ENCODE measurements around the gene BGLAP. TPM values are rescaled to one million over a fixed set of nuclear protein-coding genes. Genes with fewer than 3 reads are reported as not detected.

The BGLAP gene
- polyA plus RNA-seq, 4 donors: 0.48 to 3.9 TPM; not detected in 2

DNA sequence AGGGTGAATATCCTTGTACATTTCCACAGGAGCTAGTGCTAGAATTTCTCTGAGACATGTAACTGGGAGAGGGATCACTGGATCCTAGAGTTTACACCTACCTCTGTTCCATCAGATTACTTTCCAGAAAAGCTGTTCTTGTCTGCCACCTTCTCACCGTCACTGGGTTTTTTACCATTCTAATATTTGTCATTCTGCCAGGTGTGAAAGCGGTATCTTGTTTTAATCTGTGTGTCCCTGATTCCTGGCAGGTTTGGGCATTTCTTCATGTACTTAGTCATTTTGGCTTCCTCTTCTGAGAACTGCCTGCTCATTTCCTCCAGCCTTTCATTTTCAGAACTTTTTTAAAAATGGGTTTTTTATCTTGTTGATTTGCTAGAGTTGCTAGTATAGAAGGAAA is 24.1 kb upstream of the BGLAP start:
- Histone ChIP-seq H3K4me1 (ENCODE audit: control insufficient read depth in 3 of 3, insufficient read depth in 2 of 3, low read depth in 1 of 3, low read length in 2 of 3) (peaks cover 0 to 8% (median 6%) of the 10 kb centered on the region in 3 donors), H3K36me3 (ENCODE audit: control insufficient read depth in 3 of 3, insufficient read depth in 2 of 3, low read depth in 1 of 3, low read length in 3 of 3) (peaks cover 4 to 56% (median 5%) of the 10 kb centered on the region in 3 donors), H3K27ac (ENCODE audit: low read depth in 1 of 3, low read length in 2 of 3) (peak overlapping the region in 1 of 3 donors; percentile 66), H3K27me3 (ENCODE audit: control insufficient read depth in 3 of 3, insufficient read depth in 3 of 3, low read length in 3 of 3) (no peaks in the 10 kb centered on the region), H3K9me3 (ENCODE audit: control insufficient read depth in 2 of 2, insufficient read depth in 1 of 2, low read depth in 1 of 2, low read length in 1 of 2) (no peaks in the 10 kb centered on the region), H3K4me3 (ENCODE audit: low read depth in 1 of 3, low read length in 3 of 3) (no peak overlapping the region)
- DNase-seq: no peak
- FAIRE-seq: no peak
- 42 to 52% (median 49%) methylated on average over 2 of the region's 2 CpGs for WGBS, 3 donors

DNA sequence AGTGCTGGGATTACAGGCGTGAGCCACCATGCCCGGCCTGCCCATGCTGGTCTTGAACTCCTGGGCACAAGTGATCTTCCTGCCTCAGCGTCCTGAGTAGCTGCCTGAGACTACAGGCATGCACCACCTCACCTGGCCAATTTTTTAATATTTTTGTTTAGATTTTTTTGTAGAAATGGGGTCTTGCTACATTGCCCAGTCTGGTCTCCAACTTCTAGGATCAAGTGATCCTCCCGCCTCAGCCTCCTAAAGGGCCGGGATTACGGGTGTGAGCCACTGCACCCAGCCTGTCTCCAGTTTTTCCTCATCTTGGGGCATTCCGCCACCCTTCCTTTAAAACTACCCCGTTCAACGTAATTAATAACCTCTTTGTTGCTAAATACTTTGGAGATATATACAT is 21.8 kb upstream of the BGLAP start:
- H3K27ac ChIP-seq (ENCODE audit: low read depth in 1 of 3, low read length in 2 of 3): no peak overlapping the region
- DNase-seq (no peak), FAIRE-seq (no peak)
- no peaks in the 10 kb centered on the region for H3K27me3 ChIP-seq (ENCODE audit: control insufficient read depth in 3 of 3, insufficient read depth in 3 of 3, low read length in 3 of 3)
- H3K9me3 ChIP-seq (ENCODE audit: control insufficient read depth in 2 of 2, insufficient read depth in 1 of 2, low read depth in 1 of 2, low read length in 1 of 2): no peaks in the 10 kb centered on the region
- peaks cover 7 to 57% (median 14%) of the 10 kb centered on the region in 3 donors for H3K36me3 ChIP-seq (ENCODE audit: control insufficient read depth in 3 of 3, insufficient read depth in 2 of 3, low read depth in 1 of 3, low read length in 3 of 3)
- H3K4me3 ChIP-seq (ENCODE audit: low read depth in 1 of 3, low read length in 3 of 3): no peak overlapping the region
- H3K4me1 ChIP-seq (ENCODE audit: control insufficient read depth in 3 of 3, insufficient read depth in 2 of 3, low read depth in 1 of 3, low read length in 2 of 3): no peaks in the 10 kb centered on the region
- 95 to 99% (median 98%) methylated on average over 9 of the region's 9 CpGs for WGBS, 3 donors

DNA sequence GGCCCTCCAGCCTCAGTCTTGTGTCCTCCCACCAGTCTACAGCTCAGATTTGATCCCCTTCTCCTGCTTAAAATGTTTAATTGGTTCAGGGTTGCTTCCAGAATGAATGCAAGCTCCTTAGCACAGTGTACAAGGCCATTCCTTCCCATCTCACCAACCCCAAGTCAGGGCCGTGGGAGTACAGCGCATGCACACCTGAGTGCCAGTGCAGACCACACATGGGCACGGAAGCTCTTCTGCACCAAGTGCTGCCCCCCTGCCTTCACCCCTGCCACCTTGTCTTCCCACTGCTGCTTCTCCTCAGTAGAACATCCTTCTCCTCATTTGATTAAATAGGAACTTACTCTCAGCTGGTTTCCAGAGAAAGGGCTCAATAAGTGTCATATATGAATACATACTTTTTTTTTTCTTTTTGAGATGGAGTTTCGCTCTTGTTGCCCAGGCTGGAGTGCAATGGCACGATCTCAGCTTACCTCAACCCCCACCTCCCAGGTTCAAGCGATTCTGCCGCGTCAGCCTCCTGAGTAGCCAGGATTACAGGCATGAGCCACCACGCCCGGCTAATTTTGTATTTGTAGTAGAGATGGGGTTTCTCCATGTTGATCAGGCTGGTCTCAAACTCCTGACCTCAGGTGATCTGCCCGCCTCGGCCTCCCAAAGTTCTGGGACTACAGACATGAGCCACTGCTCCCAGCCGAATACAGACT is 19.8 kb upstream of the BGLAP start:
- peaks cover 7 to 64% (median 12%) of the 10 kb centered on the region in 3 donors for H3K36me3 ChIP-seq (ENCODE audit: control insufficient read depth in 3 of 3, insufficient read depth in 2 of 3, low read depth in 1 of 3, low read length in 3 of 3)
- H3K9me3 ChIP-seq (ENCODE audit: control insufficient read depth in 2 of 2, insufficient read depth in 1 of 2, low read depth in 1 of 2, low read length in 1 of 2): no peaks in the 10 kb centered on the region
- no peak overlapping the region for H3K27ac ChIP-seq (ENCODE audit: low read depth in 1 of 3, low read length in 2 of 3)
- FAIRE-seq: no peak
- H3K27me3 ChIP-seq (ENCODE audit: control insufficient read depth in 3 of 3, insufficient read depth in 3 of 3, low read length in 3 of 3): no peaks in the 10 kb centered on the region
- H3K4me3 ChIP-seq (ENCODE audit: low read depth in 1 of 3, low read length in 3 of 3): no peak overlapping the region
- 90 to 94% (median 94%) methylated on average over 13 of the region's 13 CpGs for WGBS, 3 donors
- no peaks in the 10 kb centered on the region for H3K4me1 ChIP-seq (ENCODE audit: control insufficient read depth in 3 of 3, insufficient read depth in 2 of 3, low read depth in 1 of 3, low read length in 2 of 3)
- no peak for DNase-seq

DNA sequence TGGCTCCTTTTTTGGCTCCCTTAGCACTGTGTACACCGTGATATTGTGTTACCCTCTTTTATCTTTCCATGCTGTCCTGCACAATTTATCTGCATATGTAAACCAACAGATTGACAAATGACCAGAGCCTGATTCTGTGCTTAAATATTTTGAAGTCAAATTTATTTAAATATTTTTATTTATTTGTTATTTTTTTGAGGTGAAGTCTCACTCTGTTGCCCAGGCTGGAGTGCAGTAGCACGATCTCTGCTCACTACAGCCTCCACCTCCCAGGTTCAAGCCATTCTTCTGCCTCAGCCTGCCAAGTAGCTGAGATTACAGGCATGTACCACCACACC is 16.3 kb upstream of the BGLAP start:
- Histone ChIP-seq H3K27ac (ENCODE audit: low read depth in 1 of 3, low read length in 2 of 3) (no peak overlapping the region), H3K9me3 (ENCODE audit: control insufficient read depth in 2 of 2, insufficient read depth in 1 of 2, low read depth in 1 of 2, low read length in 1 of 2) (no peaks in the 10 kb centered on the region), H3K36me3 (ENCODE audit: control insufficient read depth in 3 of 3, insufficient read depth in 2 of 3, low read depth in 1 of 3, low read length in 3 of 3) (peaks cover 7 to 78% (median 12%) of the 10 kb centered on the region in 3 donors), H3K27me3 (ENCODE audit: control insufficient read depth in 3 of 3, insufficient read depth in 3 of 3, low read length in 3 of 3) (no peaks in the 10 kb centered on the region), H3K4me1 (ENCODE audit: control insufficient read depth in 3 of 3, insufficient read depth in 2 of 3, low read depth in 1 of 3, low read length in 2 of 3) (no peaks in the 10 kb centered on the region), H3K4me3 (ENCODE audit: low read depth in 1 of 3, low read length in 3 of 3) (no peak overlapping the region)
- FAIRE-seq (no peak), DNase-seq (no peak)
- 2 to 22% (median 8%) methylated on average over 2 of the region's 2 CpGs for WGBS, 3 donors

DNA sequence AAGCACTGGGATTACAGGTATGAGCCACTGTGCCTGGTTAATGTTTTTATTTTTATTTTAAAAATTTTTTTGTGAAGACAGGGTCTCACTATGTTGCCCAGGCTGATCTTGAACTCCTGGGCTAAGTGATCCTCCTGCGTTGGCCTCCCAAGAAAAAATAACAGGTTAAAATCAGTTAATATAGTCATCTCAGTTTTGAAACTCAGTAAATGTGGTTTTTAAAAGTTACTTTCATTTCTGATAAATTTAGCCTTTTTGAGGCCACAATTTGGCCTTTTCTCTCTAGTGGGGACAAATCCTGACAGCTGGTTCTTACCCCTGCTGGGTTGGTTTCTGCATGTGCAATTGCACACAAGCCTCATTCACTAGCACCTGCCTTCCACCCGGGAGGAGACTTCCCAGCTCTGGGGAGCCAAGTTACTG is 15.9 kb upstream of the BGLAP start:
- Histone ChIP-seq H3K36me3 (ENCODE audit: control insufficient read depth in 3 of 3, insufficient read depth in 2 of 3, low read depth in 1 of 3, low read length in 3 of 3) (peaks cover 6 to 76% (median 11%) of the 10 kb centered on the region in 3 donors), H3K27me3 (ENCODE audit: control insufficient read depth in 3 of 3, insufficient read depth in 3 of 3, low read length in 3 of 3) (no peaks in the 10 kb centered on the region), H3K9me3 (ENCODE audit: control insufficient read depth in 2 of 2, insufficient read depth in 1 of 2, low read depth in 1 of 2, low read length in 1 of 2) (no peaks in the 10 kb centered on the region), H3K4me3 (ENCODE audit: low read depth in 1 of 3, low read length in 3 of 3) (no peak overlapping the region), H3K27ac (ENCODE audit: low read depth in 1 of 3, low read length in 2 of 3) (peak overlapping the region in 1 of 3 donors; percentile 21), H3K4me1 (ENCODE audit: control insufficient read depth in 3 of 3, insufficient read depth in 2 of 3, low read depth in 1 of 3, low read length in 2 of 3) (no peaks in the 10 kb centered on the region)
- DNase-seq: no peak
- no peak for FAIRE-seq
- 70 to 72% (median 72%) methylated on average over 2 of the region's 2 CpGs for WGBS, 3 donors

DNA sequence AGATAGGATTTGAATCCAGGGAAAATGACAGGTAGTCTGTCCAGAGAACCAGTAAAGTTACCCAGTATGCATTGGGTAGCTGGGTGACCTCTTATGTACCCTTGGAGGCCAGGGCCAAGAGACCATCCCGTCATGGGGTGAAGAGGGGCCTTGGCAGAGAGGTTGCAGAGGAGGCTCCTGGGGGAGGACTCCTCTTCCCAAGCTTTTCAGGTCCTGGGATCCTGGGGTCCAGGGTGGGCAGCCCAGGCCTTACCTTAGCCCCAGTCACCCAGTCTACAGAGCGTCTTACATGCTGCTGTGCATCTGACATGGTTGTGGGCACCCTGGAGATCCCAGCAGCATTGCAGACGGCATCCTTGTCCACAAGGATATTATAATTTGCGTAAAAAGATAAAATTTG is 15.2 kb upstream of the BGLAP start:
- no peak for FAIRE-seq
- DNase-seq: no peak
- Histone ChIP-seq H3K9me3 (ENCODE audit: control insufficient read depth in 2 of 2, insufficient read depth in 1 of 2, low read depth in 1 of 2, low read length in 1 of 2) (no peaks in the 10 kb centered on the region), H3K36me3 (ENCODE audit: control insufficient read depth in 3 of 3, insufficient read depth in 2 of 3, low read depth in 1 of 3, low read length in 3 of 3) (peaks cover 4 to 76% (median 9%) of the 10 kb centered on the region in 3 donors), H3K27ac (ENCODE audit: low read depth in 1 of 3, low read length in 2 of 3) (peak overlapping the region in 1 of 3 donors; percentile 39), H3K27me3 (ENCODE audit: control insufficient read depth in 3 of 3, insufficient read depth in 3 of 3, low read length in 3 of 3) (no peaks in the 10 kb centered on the region), H3K4me1 (ENCODE audit: control insufficient read depth in 3 of 3, insufficient read depth in 2 of 3, low read depth in 1 of 3, low read length in 2 of 3) (no peaks in the 10 kb centered on the region), H3K4me3 (ENCODE audit: low read depth in 1 of 3, low read length in 3 of 3) (no peak overlapping the region)
- 86 to 94% (median 88%) methylated on average over 4 of the region's 4 CpGs for WGBS, 3 donors

DNA sequence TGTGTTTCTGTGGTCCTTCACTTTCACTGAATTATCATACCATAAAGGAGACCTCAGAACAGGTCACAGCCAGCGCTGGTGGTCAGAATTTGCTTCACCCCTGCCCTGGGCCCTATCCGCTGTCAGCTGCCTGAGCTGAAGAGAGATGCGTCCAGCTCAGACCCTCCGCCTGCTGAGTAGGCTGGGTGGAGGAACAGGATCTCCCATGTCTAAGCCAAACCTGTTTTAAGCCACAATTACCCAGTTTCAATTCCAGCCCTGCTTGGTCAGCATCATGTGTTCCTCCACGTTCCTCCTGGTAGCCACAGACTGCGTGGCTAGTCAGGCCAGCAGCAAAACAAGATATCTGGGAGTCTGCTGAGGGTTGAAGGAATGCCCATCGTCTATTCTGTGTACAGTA is 13.5 kb upstream of the BGLAP start:
- H3K27ac ChIP-seq (ENCODE audit: low read depth in 1 of 3, low read length in 2 of 3): no peak overlapping the region
- H3K36me3 ChIP-seq (ENCODE audit: control insufficient read depth in 3 of 3, insufficient read depth in 2 of 3, low read depth in 1 of 3, low read length in 3 of 3): peaks cover 0 to 71% (median 3%) of the 10 kb centered on the region in 3 donors
- FAIRE-seq (no peak), DNase-seq (no peak)
- H3K4me1 ChIP-seq (ENCODE audit: control insufficient read depth in 3 of 3, insufficient read depth in 2 of 3, low read depth in 1 of 3, low read length in 2 of 3): peaks cover 0 to 5% (median 0%) of the 10 kb centered on the region in 3 donors
- no peaks in the 10 kb centered on the region for H3K27me3 ChIP-seq (ENCODE audit: control insufficient read depth in 3 of 3, insufficient read depth in 3 of 3, low read length in 3 of 3)
- H3K4me3 ChIP-seq (ENCODE audit: low read depth in 1 of 3, low read length in 3 of 3): no peak overlapping the region
- WGBS, 3 donors: 72 to 79% (median 77%) methylated on average over 7 of the region's 7 CpGs
- no peaks in the 10 kb centered on the region for H3K9me3 ChIP-seq (ENCODE audit: control insufficient read depth in 2 of 2, insufficient read depth in 1 of 2, low read depth in 1 of 2, low read length in 1 of 2)

DNA sequence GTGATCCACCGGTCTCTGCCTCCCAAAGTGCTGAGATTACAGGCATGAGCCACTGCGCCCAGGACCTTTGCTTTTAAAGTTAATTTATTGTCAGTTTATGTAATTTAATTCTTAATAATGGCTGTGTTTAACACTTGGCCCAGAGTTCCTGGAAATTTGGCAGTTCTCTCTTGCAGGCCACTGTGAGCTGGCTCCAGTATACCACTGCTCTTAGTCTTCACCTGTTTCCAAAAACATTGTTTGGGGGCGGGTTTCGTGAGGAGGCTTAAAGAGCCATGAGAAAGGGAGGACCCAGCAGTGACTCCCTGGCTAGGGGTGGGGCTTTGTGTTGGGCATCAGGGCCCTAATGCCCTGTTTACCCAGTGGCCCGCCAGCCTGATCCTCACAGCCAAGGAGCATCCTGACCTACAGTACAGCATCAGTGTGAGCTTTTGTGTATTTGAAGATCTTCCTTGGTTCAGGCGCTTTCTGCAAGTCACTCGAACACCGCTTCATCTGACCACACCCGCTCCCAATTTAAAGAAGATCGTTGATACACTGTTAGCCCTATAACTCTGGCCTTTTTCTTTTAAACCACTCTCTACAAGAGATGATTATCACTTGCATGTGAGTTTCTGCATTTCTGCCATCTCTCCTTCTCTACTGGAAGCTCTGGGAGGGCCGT is 12.0 kb upstream of the BGLAP start:
- Histone ChIP-seq H3K27me3 (ENCODE audit: control insufficient read depth in 3 of 3, insufficient read depth in 3 of 3, low read length in 3 of 3) (no peaks in the 10 kb centered on the region), H3K27ac (ENCODE audit: low read depth in 1 of 3, low read length in 2 of 3) (no peak overlapping the region), H3K9me3 (ENCODE audit: control insufficient read depth in 2 of 2, insufficient read depth in 1 of 2, low read depth in 1 of 2, low read length in 1 of 2) (no peaks in the 10 kb centered on the region), H3K36me3 (ENCODE audit: control insufficient read depth in 3 of 3, insufficient read depth in 2 of 3, low read depth in 1 of 3, low read length in 3 of 3) (peaks cover 0 to 77% (median 3%) of the 10 kb centered on the region in 3 donors), H3K4me1 (ENCODE audit: control insufficient read depth in 3 of 3, insufficient read depth in 2 of 3, low read depth in 1 of 3, low read length in 2 of 3) (peaks cover 0 to 7% (median 0%) of the 10 kb centered on the region in 3 donors), H3K4me3 (ENCODE audit: low read depth in 1 of 3, low read length in 3 of 3) (no peak overlapping the region)
- no peak for DNase-seq
- FAIRE-seq: no peak
- 93 to 96% (median 95%) methylated on average over 11 of the region's 11 CpGs for WGBS, 3 donors
